Frontal cortex (tissue), 4 donors: Measurements from ENCODE around the gene DENND1A. TPM values are rescaled to one million over a fixed set of nuclear protein-coding genes. Genes with fewer than 3 reads are reported as not detected.
A peak's percentile ranks its signal among the peaks of the same experiment; 100 is the strongest.

ENCODE experiments used
- DNase-seq, 2 donors: peaks; one replicate each; pipeline ENCODE4 v3.0.0; 2012; ENCODE audit warnings: low spot score in 2 of 2
- FAIRE-seq: peaks from 2 replicates; lab custom pipeline; 2012; peaks lifted over from hg19 to GRCh38; lab: Jason Lieb, UNC
- total RNA-seq: library from RNA; depleted of rRNA; stranded (reverse); fragments of >200 nt; gene quantifications from one replicate; pipeline ENCODE4 v1.2.3, GENCODE V29; 2014
- donor health status: control.
- donor health status: control.
- donor health status: control.

DENND1A gene
- total RNA-seq, 1 donor from 2014 or later: 17.9 TPM

GRCh38 chr9:123469282-123469681, 460.6 kb downstream of the DENND1A start:
- FAIRE-seq (no peak), DNase-seq (no peak)

GRCh38 chr9:123468541-123468940, 461.4 kb downstream of the DENND1A start:
- FAIRE-seq: no peak
- no peak for DNase-seq

GRCh38 chr9:123465304-123465703, 464.6 kb downstream of the DENND1A start:
- no peak for FAIRE-seq
- no peak for DNase-seq

- DNase-seq: no peak
- FAIRE-seq: no peak
These were observed 469.8 kb downstream of the DENND1A start for GRCh38 chr9:123460091-123460490.

GRCh38 chr9:123457583-123457982, 472.3 kb downstream of the DENND1A start:
- DNase-seq (no peak), FAIRE-seq (no peak)

GRCh38 chr9:123456011-123456410, 473.9 kb downstream of the DENND1A start:
- FAIRE-seq: no peak
- no peak for DNase-seq

GRCh38 chr9:123455187-123455586, 474.7 kb downstream of the DENND1A start:
- FAIRE-seq (no peak), DNase-seq (no peak)

- DNase-seq (no peak), FAIRE-seq (no peak)
These were observed 475.6 kb downstream of the DENND1A start for GRCh38 chr9:123454361-123454760.

GRCh38 chr9:123453831-123454321, 476.1 kb downstream of the DENND1A start:
- FAIRE-seq (peak; percentile 75), DNase-seq (peak; percentile 64 to 71)

GRCh38 chr9:123453076-123453667, 476.8 kb downstream of the DENND1A start:
- no peak for DNase-seq
- no peak for FAIRE-seq

- DNase-seq (no peak), FAIRE-seq (no peak)
These were observed 478.9 kb downstream of the DENND1A start for GRCh38 chr9:123450996-123451395.

- no peak for FAIRE-seq
- no peak for DNase-seq
These were observed 479.7 kb downstream of the DENND1A start for GRCh38 chr9:123450098-123450770.

GRCh38 chr9:123447934-123448646, 481.8 kb downstream of the DENND1A start:
- FAIRE-seq (no peak), DNase-seq (no peak)

- no peak for FAIRE-seq
These were observed 483.8 kb downstream of the DENND1A start for GRCh38 chr9:123445981-123446610.

GRCh38 chr9:123445116-123445515, 484.8 kb downstream of the DENND1A start:
- DNase-seq (no peak), FAIRE-seq (no peak)

More at GRCh38 chr9:123445981-123446610, 483.8 kb downstream of the DENND1A start:
- DNase-seq: no peak

- DNase-seq: no peak
- FAIRE-seq: no peak
These were observed 488.2 kb downstream of the DENND1A start for GRCh38 chr9:123441769-123442168.

GRCh38 chr9:123440256-123440655, 489.7 kb downstream of the DENND1A start:
- DNase-seq (no peak), FAIRE-seq (no peak)

GRCh38 chr9:123438821-123439220, 491.1 kb downstream of the DENND1A start:
- FAIRE-seq (no peak), DNase-seq (no peak)

- DNase-seq (no peak), FAIRE-seq (no peak)
These were observed 491.6 kb downstream of the DENND1A start for GRCh38 chr9:123438321-123438720.

GRCh38 chr9:123437201-123437600, 492.7 kb downstream of the DENND1A start:
- FAIRE-seq (no peak), DNase-seq (no peak)
